HEK293 (cell line): ENCODE data around the gene EXOC7.

Experiments used
- CTCF ChIA-PET: fragments of 350-600 bp; formaldehyde crosslinking; extraction: SDS; loops from one replicate; lab custom pipeline; 2021; ENCODE audit warnings: antibody characterized with exemption; lab: Yijun Ruan, JAX
- POLR2A ChIA-PET: fragments of 300-600 bp; formaldehyde crosslinking; extraction: SDS; loops from one replicate; lab custom pipeline; 2020; ENCODE audit warnings: antibody characterized with exemption, inconsistent platforms; lab: Yijun Ruan, JAX
- H3K27ac ChIP-seq: fragments of 200-500 bp; sonication (Bioruptor generic); 2 replicates; pipeline ENCODE4 v1.5.1; 2014; ENCODE audit warnings: low read depth, low read length, control low read depth, inconsistent platforms; ENCODE audit errors: extremely low read depth
- H3K36me3 ChIP-seq, 2 experiments: fragments of 200-500 bp in 1 of 2; sonication (Bioruptor generic) in 1 of 2; 1 replicate in 1 of 2; 2 replicates in 1 of 2; pipeline ENCODE4 v1.5.1; 2014 to 2017; ENCODE audit warnings: inconsistent platforms in 2 of 2, low read length in 2 of 2; ENCODE audit not compliant: control insufficient read depth in 2 of 2, insufficient read depth in 1 of 2
- H3K4me1 ChIP-seq: fragments of 200-500 bp; sonication (Bioruptor generic); 2 replicates; pipeline ENCODE4 v1.5.1; 2014; ENCODE audit warnings: mild to moderate bottlenecking, low read length, inconsistent platforms; ENCODE audit not compliant: control insufficient read depth, insufficient read depth
- H3K4me3 ChIP-seq: 2 replicates; pipeline ENCODE4 v1.5.1; 2011; ENCODE audit warnings: low read depth, mild to moderate bottlenecking, control low read depth, low read length, moderate library complexity
- H3K9me3 ChIP-seq: fragments of 200-500 bp; sonication (Bioruptor generic); 2 replicates; pipeline ENCODE4 v1.5.1; 2014; ENCODE audit warnings: low read depth, low read length, inconsistent platforms; ENCODE audit not compliant: control insufficient read depth, insufficient read depth
- BCL11B ChIP-seq: fragments of 450-650 bp; formaldehyde crosslinking; IDR thresholded peaks from 2 replicates; pipeline ENCODE4 v1.5.1; 2016; ENCODE audit warnings: low read depth, missing biosample characterization, missing genetic modification characterization
- REPIN1 ChIP-seq: fragments of 450-650 bp; formaldehyde crosslinking; IDR thresholded peaks from 2 replicates; pipeline ENCODE4 v1.5.1; 2017; ENCODE audit warnings: missing biosample characterization, missing genetic modification characterization, low read depth
- SCRT2 ChIP-seq: fragments of 450-650 bp; formaldehyde crosslinking; IDR thresholded peaks from 2 replicates; pipeline ENCODE4 v1.5.1; 2016; ENCODE audit warnings: missing biosample characterization, missing genetic modification characterization
- TRIM28 ChIP-seq: IDR thresholded peaks from 2 replicates; pipeline ENCODE4 v1.6.1; 2011; ENCODE audit warnings: low read length, control low read depth, borderline replicate concordance
- YY1 ChIP-seq: fragments of 450-650 bp; formaldehyde crosslinking; IDR thresholded peaks from 2 replicates; pipeline ENCODE4 v1.5.1; 2018; ENCODE audit warnings: missing biosample characterization, missing genetic modification characterization
- ZBTB48 ChIP-seq: fragments of 450-650 bp; formaldehyde crosslinking; IDR thresholded peaks from 2 replicates; pipeline ENCODE4 v1.5.1; 2016; ENCODE audit warnings: missing biosample characterization, missing genetic modification characterization
- ZFP3 ChIP-seq: fragments of 450-650 bp; formaldehyde crosslinking; IDR thresholded peaks from 2 replicates; pipeline ENCODE4 v1.5.1; 2016; ENCODE audit warnings: low read depth, missing biosample characterization, missing genetic modification characterization
- ZFP41 ChIP-seq: fragments of 450-650 bp; formaldehyde crosslinking; IDR thresholded peaks from 2 replicates; pipeline ENCODE4 v1.5.1; 2016; ENCODE audit warnings: missing biosample characterization, missing genetic modification characterization, borderline replicate concordance
- ZNF155 ChIP-seq: fragments of 450-650 bp; formaldehyde crosslinking; IDR thresholded peaks from 2 replicates; pipeline ENCODE4 v1.5.1; 2016; ENCODE audit warnings: missing biosample characterization, missing genetic modification characterization
- ZNF16 ChIP-seq: fragments of 450-650 bp; formaldehyde crosslinking; IDR thresholded peaks from 2 replicates; pipeline ENCODE4 v1.5.1; 2016; ENCODE audit warnings: low read depth, missing biosample characterization, missing genetic modification characterization
- ZNF341 ChIP-seq: fragments of 450-650 bp; formaldehyde crosslinking; IDR thresholded peaks from 2 replicates; pipeline ENCODE4; 2016; ENCODE audit warnings: low read depth, missing biosample characterization, missing genetic modification characterization
- ZNF423 ChIP-seq: fragments of 450-650 bp; formaldehyde crosslinking; IDR thresholded peaks from 2 replicates; pipeline ENCODE4 v1.5.1; 2016; ENCODE audit warnings: missing biosample characterization, missing genetic modification characterization
- ZNF510 ChIP-seq: fragments of 450-650 bp; formaldehyde crosslinking; IDR thresholded peaks from 2 replicates; pipeline ENCODE4 v1.5.1; 2018; ENCODE audit warnings: mild to moderate bottlenecking, missing genetic modification characterization, missing biosample characterization; ENCODE audit not compliant: insufficient replicate concordance
- ZNF521 ChIP-seq: fragments of 450-650 bp; formaldehyde crosslinking; IDR thresholded peaks from 2 replicates; pipeline ENCODE4 v1.5.1; 2017; ENCODE audit warnings: missing biosample characterization, mild to moderate bottlenecking, missing genetic modification characterization
- ZNF544 ChIP-seq: fragments of 450-650 bp; formaldehyde crosslinking; IDR thresholded peaks from 2 replicates; pipeline ENCODE4 v1.5.0; 2017; ENCODE audit warnings: missing biosample characterization, missing genetic modification characterization
- ZNF558 ChIP-seq: fragments of 450-650 bp; formaldehyde crosslinking; IDR thresholded peaks from 2 replicates; pipeline ENCODE4 v1.5.1; 2016; ENCODE audit warnings: missing biosample characterization, missing genetic modification characterization
- ZNF571 ChIP-seq: fragments of 450-650 bp; formaldehyde crosslinking; IDR thresholded peaks from 2 replicates; pipeline ENCODE4 v1.5.0; 2017; ENCODE audit warnings: missing biosample characterization, missing genetic modification characterization
- ZNF621 ChIP-seq: fragments of 450-650 bp; formaldehyde crosslinking; IDR thresholded peaks from 2 replicates; pipeline ENCODE4 v1.5.1; 2017; ENCODE audit warnings: missing biosample characterization, missing genetic modification characterization
- ZNF626 ChIP-seq: fragments of 450-650 bp; sonication (Bioruptor Pico); formaldehyde crosslinking; IDR thresholded peaks from 2 replicates; pipeline ENCODE4 v1.5.1; 2018; ENCODE audit warnings: missing biosample characterization, missing genetic modification characterization, inconsistent platforms
- ZNF654 ChIP-seq: fragments of 450-650 bp; formaldehyde crosslinking; IDR thresholded peaks from 2 replicates; pipeline ENCODE4 v1.5.1; 2016; ENCODE audit warnings: low read depth, missing biosample characterization, missing genetic modification characterization
- ZNF660 ChIP-seq: fragments of 450-650 bp; IDR thresholded peaks from 2 replicates; pipeline ENCODE4 v1.5.1; 2018; ENCODE audit warnings: missing biosample characterization, mild to moderate bottlenecking, missing genetic modification characterization
- ZNF768 ChIP-seq: fragments of 450-650 bp; formaldehyde crosslinking; IDR thresholded peaks from 2 replicates; pipeline ENCODE4 v1.5.1; 2018; ENCODE audit warnings: missing biosample characterization, mild to moderate bottlenecking, missing genetic modification characterization
- ZNF792 ChIP-seq: fragments of 450-650 bp; formaldehyde crosslinking; IDR thresholded peaks from 2 replicates; pipeline ENCODE4 v1.5.1; 2016; ENCODE audit warnings: missing biosample characterization, missing genetic modification characterization
- ZNF843 ChIP-seq: fragments of 450-650 bp; formaldehyde crosslinking; IDR thresholded peaks from 2 replicates; pipeline ENCODE4 v1.5.1; 2016; ENCODE audit warnings: missing biosample characterization, missing genetic modification characterization
- ZXDB ChIP-seq: fragments of 450-650 bp; formaldehyde crosslinking; IDR thresholded peaks from 2 replicates; pipeline ENCODE4 v1.5.1; 2016; ENCODE audit warnings: missing biosample characterization, missing genetic modification characterization
- TF ChIP-seq, protein P1 (sequence below): fragments of 450-650 bp; formaldehyde crosslinking; IDR thresholded peaks from 2 replicates; pipeline ENCODE4 v1.5.1; 2016; ENCODE audit warnings: missing biosample characterization, missing genetic modification characterization
- TF ChIP-seq, protein P2 (sequence below): fragments of 450-650 bp; formaldehyde crosslinking; conservative IDR thresholded peaks from 2 replicates; pipeline ENCODE4 v1.5.1; 2016; ENCODE audit warnings: low read depth, missing biosample characterization, missing genetic modification characterization

EXOC7 gene

GRCh38 chr17:76050538-76051467 is 52.8 kb downstream of the EXOC7 start:
- CTCF ChIA-PET = interaction anchor here (0.6 to 1.7 kb wide), 4 partner anchors 13 to 36 kb away, joined by 3 to 6 read pairs (median 4); no protein-coding TSS in a partner anchor
- Histone ChIP-seq H3K9me3 (no peaks in the 10 kb centered on the region), H3K4me1 (peaks cover 5% of the 10 kb centered on the region)
- TF ChIP-seq ZFP3 (no peak), ZNF510 (no peak), ZNF768 (tag by site-specific recombination) (no peak), ZNF660 (tag by site-specific recombination) (no peak), ZBTB48 (tag by site-specific recombination) (no peak), ZNF521 (tag by site-specific recombination) (no peak), ZNF626 (tag by site-specific recombination) (no peak), YY1 (tag by site-specific recombination) (no peak), ZXDB (tag by site-specific recombination) (no peak), ZNF654 (tag by site-specific recombination) (no peak), ZNF571 (tag by site-specific recombination) (no peak), SCRT2 (tag by site-specific recombination) (no peak), TRIM28 (no peak), ZNF16 (tag by site-specific recombination) (no peak), ZNF544 (tag by site-specific recombination) (no peak), BCL11B (tag by site-specific recombination) (no peak), REPIN1 (no peak)
- TF ChIP-seq, all 188 proteins: peak for 0
- Histone ChIP-seq H3K4me3 (no peak overlapping the region), H3K36me3 (peaks cover 67 to 92% of the 10 kb centered on the region in 2 experiments), H3K27ac (no peak overlapping the region)
- POLR2A ChIA-PET = no interaction called here

GRCh38 chr17:76049836-76050537 is 53.6 kb downstream of the EXOC7 start:
- Histone ChIP-seq H3K4me1 (peaks cover 5% of the 10 kb centered on the region), H3K9me3 (no peaks in the 10 kb centered on the region), H3K36me3 (peaks cover 62 to 94% of the 10 kb centered on the region in 2 experiments), H3K4me3 (no peak overlapping the region), H3K27ac (no peak overlapping the region)
- ChIA-PET POLR2A (interaction anchor here (1.2 kb wide), 1 partner anchor 21 kb away, joined by 3 read pairs; no protein-coding TSS in a partner anchor), CTCF (interaction anchor here (1.4 to 1.8 kb wide), 3 partner anchors 12 to 36 kb away, joined by 5 to 9 read pairs (median 6); no protein-coding TSS in a partner anchor)
- TF ChIP-seq ZNF423 (tag by site-specific recombination) (no peak), ZNF792 (tag by site-specific recombination) (no peak), SCRT2 (tag by site-specific recombination) (0 out of 2 replicates have a peak, but pooled peaks have one; percentile 30)

DNA sequence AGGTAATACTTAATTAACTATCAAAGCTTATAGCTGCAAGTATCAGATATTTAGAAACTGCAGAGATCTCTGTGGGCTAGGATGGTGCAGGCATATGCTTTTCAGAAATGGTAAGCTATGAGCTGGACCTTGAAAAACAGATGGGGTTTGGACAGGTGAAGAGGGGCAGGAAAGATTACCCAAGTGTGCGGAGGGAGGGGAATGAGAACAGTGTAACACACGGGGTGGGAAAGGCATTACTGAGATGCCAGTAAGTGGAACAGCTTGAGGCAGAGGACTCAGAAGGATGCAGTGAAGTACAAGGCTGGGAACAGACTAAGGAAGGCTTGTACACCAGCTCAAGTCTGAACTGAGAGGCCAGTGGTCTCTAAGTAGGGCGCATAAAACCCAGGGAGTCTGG is 54.3 kb downstream of the EXOC7 start:
- no peaks in the 10 kb centered on the region for H3K9me3 ChIP-seq
- H3K4me1 ChIP-seq = peaks cover 5% of the 10 kb centered on the region
- ChIA-PET POLR2A (interaction anchor here (1.2 kb wide), 1 partner anchor 22 kb away, joined by 3 read pairs; no protein-coding TSS in a partner anchor), CTCF (interaction anchor here (0.6 to 1.8 kb wide), 3 partner anchors 11 to 400 kb away, joined by 3 to 9 read pairs (median 5); no protein-coding TSS in a partner anchor)
- no peak overlapping the region for H3K27ac ChIP-seq
- peaks cover 62 to 95% of the 10 kb centered on the region in 2 experiments for H3K36me3 ChIP-seq
- H3K4me3 ChIP-seq = no peak overlapping the region
- TF ChIP-seq, protein P1, sequence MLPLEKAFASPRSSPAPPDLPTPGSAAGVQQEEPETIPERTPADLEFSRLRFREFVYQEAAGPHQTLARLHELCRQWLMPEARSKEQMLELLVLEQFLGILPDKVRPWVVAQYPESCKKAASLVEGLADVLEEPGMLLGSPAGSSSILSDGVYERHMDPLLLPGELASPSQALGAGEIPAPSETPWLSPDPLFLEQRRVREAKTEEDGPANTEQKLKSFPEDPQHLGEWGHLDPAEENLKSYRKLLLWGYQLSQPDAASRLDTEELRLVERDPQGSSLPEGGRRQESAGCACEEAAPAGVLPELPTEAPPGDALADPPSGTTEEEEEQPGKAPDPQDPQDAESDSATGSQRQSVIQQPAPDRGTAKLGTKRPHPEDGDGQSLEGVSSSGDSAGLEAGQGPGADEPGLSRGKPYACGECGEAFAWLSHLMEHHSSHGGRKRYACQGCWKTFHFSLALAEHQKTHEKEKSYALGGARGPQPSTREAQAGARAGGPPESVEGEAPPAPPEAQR (tag by site-specific recombination) = no peak
- TF ChIP-seq ZNF155 (no peak), ZBTB48 (tag by site-specific recombination) (no peak), ZFP41 (tag by site-specific recombination) (no peak), ZNF621 (tag by site-specific recombination) (no peak), ZNF341 (tag by site-specific recombination) (peak; percentile 70), ZNF558 (no peak), ZNF843 (tag by site-specific recombination) (no peak)
- TF ChIP-seq, protein P2, sequence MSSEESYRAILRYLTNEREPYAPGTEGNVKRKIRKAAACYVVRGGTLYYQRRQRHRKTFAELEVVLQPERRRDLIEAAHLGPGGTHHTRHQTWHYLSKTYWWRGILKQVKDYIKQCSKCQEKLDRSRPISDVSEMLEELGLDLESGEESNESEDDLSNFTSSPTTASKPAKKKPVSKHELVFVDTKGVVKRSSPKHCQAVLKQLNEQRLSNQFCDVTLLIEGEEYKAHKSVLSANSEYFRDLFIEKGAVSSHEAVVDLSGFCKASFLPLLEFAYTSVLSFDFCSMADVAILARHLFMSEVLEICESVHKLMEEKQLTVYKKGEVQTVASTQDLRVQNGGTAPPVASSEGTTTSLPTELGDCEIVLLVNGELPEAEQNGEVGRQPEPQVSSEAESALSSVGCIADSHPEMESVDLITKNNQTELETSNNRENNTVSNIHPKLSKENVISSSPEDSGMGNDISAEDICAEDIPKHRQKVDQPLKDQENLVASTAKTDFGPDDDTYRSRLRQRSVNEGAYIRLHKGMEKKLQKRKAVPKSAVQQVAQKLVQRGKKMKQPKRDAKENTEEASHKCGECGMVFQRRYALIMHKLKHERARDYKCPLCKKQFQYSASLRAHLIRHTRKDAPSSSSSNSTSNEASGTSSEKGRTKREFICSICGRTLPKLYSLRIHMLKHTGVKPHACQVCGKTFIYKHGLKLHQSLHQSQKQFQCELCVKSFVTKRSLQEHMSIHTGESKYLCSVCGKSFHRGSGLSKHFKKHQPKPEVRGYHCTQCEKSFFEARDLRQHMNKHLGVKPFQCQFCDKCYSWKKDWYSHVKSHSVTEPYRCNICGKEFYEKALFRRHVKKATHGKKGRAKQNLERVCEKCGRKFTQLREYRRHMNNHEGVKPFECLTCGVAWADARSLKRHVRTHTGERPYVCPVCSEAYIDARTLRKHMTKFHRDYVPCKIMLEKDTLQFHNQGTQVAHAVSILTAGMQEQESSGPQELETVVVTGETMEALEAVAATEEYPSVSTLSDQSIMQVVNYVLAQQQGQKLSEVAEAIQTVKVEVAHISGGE (tag by site-specific recombination) = peak; percentile 85
